ENCODE results near the gene CHMP1A.

The CHMP1A gene

GRCh38 chr16:89657442-89658220 lies at the start of gene CHMP1A, which contains the start of gene SPATA33:
CHMP1A (minus strand) TSS chr16:89657708; CDS start chr16:89657588, 120 bp downstream.
SPATA33 (plus strand) TSS chr16:89657836; CDS start chr16:89657912, 76 bp downstream.
- in situ Hi-C loops (cut with MboI; ENCODE audit: low sequenced_read_pairs, unreplicated experiment), result no loop called here
- DNase-seq (ENCODE audit: low spot score), result peak; percentile 99
- TF ChIP-seq, protein P1, sequence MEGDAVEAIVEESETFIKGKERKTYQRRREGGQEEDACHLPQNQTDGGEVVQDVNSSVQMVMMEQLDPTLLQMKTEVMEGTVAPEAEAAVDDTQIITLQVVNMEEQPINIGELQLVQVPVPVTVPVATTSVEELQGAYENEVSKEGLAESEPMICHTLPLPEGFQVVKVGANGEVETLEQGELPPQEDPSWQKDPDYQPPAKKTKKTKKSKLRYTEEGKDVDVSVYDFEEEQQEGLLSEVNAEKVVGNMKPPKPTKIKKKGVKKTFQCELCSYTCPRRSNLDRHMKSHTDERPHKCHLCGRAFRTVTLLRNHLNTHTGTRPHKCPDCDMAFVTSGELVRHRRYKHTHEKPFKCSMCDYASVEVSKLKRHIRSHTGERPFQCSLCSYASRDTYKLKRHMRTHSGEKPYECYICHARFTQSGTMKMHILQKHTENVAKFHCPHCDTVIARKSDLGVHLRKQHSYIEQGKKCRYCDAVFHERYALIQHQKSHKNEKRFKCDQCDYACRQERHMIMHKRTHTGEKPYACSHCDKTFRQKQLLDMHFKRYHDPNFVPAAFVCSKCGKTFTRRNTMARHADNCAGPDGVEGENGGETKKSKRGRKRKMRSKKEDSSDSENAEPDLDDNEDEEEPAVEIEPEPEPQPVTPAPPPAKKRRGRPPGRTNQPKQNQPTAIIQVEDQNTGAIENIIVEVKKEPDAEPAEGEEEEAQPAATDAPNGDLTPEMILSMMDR (IDR thresholded peaks at IDR 0.05; ENCODE audit: borderline replicate concordance, control extremely low read depth, extremely low read depth, insufficient read depth, missing control alignments), result no peak

DNA sequence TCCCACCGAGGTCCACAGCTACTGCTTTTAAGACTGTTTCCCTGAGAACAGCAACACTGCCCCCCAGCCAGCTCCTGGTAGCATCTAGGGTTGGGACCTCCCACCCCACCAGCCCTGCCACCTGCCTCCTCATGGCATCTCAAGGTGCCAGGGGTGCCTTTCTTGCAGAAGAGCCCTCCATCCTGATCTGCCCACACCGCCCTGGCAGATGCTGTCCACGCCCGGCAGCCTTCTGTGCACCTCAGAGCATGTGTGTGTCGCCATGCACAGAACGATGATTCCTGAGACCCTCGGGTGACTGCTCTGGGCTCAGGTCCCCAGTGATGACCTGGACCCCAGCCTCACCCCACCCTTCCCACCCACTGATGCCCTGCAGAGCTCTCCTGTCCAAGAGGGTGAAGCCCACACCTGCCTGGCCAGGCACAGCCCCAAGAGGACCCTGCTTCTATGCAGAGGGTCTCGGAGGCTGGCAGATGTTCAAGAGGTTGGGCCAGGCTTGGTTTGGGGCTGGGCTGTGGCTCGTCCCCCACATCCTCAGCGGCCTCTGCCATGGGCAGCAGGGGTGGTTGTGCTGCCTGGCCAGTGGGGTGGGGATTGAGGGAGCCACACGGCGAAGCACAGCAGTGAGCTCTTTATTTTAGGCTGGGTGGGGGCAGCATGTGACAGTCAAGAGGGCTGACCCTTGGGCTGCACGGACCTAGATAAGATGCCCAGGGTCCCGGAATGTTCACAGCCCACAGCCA lies 49.2 kb upstream of the CHMP1A start:
- in situ Hi-C loops (cut with MboI; ENCODE audit: low sequenced_read_pairs, unreplicated experiment), result no loop called here
- TF ChIP-seq, protein P1 (IDR thresholded peaks at IDR 0.05; ENCODE audit: borderline replicate concordance, control extremely low read depth, extremely low read depth, insufficient read depth, missing control alignments), result no peak
- DNase-seq (ENCODE audit: low spot score), result no peak

DNA sequence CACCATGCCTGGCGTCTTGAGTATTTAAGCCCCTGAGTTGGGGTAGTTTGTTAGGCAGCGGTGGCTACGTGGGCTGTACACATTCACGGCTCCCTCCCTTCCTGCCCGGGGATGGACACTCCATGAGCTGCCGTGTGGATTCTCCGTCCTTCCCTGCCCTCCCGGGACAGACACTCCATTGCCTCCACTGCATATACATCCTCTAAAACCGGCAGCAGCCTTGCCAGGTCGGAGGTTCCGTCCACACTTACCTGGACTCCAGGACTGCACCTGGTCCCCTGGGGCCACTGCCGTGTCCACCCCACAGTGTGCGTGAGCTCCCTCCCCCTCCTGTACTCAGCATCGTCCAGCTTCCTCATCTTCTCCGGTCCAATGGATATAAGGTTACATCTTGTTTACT lies 47.5 kb upstream of the CHMP1A start:
- no peak for DNase-seq (ENCODE audit: low spot score)
- TF ChIP-seq, protein P1 (IDR thresholded peaks at IDR 0.05; ENCODE audit: borderline replicate concordance, control extremely low read depth, extremely low read depth, insufficient read depth, missing control alignments), result no peak
- in situ Hi-C loops (cut with MboI; ENCODE audit: low sequenced_read_pairs, unreplicated experiment), result no loop called here

DNA sequence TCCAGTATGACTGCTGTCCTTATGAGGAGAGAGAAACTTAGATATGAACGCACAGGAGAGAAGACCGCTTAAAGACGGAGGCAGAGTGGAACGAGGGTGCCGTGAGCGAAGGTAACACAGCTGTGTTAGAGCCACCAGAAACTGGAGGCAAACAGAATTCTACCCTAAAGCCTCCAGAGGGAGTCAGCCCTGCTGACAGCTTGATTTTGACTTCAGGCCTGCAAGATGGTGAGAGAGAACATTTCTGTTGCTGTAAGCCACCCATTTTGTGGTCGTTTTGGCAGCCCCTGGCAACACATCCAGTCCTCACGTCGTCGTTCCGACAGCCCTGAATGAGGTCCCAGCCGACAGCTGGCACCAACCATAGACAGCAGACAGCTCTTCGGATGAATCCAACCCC lies 46.8 kb upstream of the CHMP1A start:
- in situ Hi-C loops (cut with MboI; ENCODE audit: low sequenced_read_pairs, unreplicated experiment), result no loop called here
- TF ChIP-seq, protein P1 (IDR thresholded peaks at IDR 0.05; ENCODE audit: borderline replicate concordance, control extremely low read depth, extremely low read depth, insufficient read depth, missing control alignments), result no peak
- no peak for DNase-seq (ENCODE audit: low spot score)

- in situ Hi-C loops (cut with MboI; ENCODE audit: low sequenced_read_pairs, unreplicated experiment), result no loop called here
- TF ChIP-seq, protein P1 (IDR thresholded peaks at IDR 0.05; ENCODE audit: borderline replicate concordance, control extremely low read depth, extremely low read depth, insufficient read depth, missing control alignments), result peak; percentile 32
Observed at GRCh38 chr16:89701425-89702406, 44.2 kb upstream of the CHMP1A start, which contains the start of gene SPATA2L. SPATA2L (minus strand) TSS chr16:89701705; CDS start chr16:89701232, 473 bp downstream.

More at GRCh38 chr16:89701425-89702406, 44.2 kb upstream of the CHMP1A start, which contains the start of gene SPATA2L:
- DNase-seq (ENCODE audit: low spot score), result peak; percentile 99
